ENCODE results near the gene CELF2.

CELF2 gene

DNA sequence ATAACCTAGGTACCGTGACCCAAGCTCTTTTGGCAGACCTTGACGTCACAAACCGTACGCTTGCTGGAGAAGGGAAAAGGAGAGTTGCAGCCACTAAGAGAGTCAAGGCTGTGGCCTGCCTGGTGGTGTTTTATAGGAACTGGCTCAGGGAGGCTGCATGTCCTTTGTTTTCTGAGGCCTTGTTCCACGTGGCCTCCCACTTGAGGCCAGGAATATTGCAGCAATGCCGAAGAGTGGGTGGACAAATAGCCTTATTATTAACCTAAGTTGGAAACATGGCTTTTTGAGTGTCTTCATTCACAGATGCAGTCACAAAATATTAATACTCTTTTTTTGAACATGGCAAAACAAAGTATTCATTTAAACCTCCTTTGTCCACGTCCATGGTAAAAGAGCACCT is 178.0 kb downstream of the CELF2 start:
- in situ Hi-C loops (cut with MboI; ENCODE audit: low pct_unique_long_range_greater_than_20kb, low sequenced_read_pairs, unreplicated experiment), result no loop called here
- no peak for DNase-seq (ENCODE audit: low spot score)
- TF ChIP-seq, protein P1, sequence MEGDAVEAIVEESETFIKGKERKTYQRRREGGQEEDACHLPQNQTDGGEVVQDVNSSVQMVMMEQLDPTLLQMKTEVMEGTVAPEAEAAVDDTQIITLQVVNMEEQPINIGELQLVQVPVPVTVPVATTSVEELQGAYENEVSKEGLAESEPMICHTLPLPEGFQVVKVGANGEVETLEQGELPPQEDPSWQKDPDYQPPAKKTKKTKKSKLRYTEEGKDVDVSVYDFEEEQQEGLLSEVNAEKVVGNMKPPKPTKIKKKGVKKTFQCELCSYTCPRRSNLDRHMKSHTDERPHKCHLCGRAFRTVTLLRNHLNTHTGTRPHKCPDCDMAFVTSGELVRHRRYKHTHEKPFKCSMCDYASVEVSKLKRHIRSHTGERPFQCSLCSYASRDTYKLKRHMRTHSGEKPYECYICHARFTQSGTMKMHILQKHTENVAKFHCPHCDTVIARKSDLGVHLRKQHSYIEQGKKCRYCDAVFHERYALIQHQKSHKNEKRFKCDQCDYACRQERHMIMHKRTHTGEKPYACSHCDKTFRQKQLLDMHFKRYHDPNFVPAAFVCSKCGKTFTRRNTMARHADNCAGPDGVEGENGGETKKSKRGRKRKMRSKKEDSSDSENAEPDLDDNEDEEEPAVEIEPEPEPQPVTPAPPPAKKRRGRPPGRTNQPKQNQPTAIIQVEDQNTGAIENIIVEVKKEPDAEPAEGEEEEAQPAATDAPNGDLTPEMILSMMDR (IDR thresholded peaks at IDR 0.05; ENCODE audit: extremely low read depth, insufficient read depth, missing control alignments), result no peak

DNA sequence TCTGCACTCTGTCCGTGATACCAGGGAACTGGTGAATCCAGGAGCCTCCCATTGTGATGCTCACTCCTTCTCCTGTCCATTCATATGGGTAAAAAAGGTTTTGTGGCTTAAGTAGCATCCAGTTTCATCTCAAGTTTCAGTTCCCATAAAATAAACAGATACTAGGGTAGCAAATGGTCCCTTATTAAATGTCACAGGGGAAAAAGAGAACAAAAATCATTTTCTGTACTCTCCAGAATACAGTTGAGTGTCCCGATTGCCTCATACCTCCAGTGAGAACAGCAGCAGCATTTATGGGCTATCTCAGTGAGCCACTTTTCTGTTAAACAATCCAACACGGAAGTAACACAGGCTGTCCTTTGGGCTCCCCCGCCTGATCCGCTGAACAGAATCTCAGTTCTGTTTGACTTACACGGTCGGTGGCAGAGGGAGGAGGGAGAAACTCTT is 179.6 kb downstream of the CELF2 start:
- in situ Hi-C loops (cut with MboI; ENCODE audit: low pct_unique_long_range_greater_than_20kb, low sequenced_read_pairs, unreplicated experiment), result no loop called here
- DNase-seq (ENCODE audit: low spot score), result peak; percentile 45
- TF ChIP-seq, protein P1 (IDR thresholded peaks at IDR 0.05; ENCODE audit: extremely low read depth, insufficient read depth, missing control alignments), result no peak

DNA sequence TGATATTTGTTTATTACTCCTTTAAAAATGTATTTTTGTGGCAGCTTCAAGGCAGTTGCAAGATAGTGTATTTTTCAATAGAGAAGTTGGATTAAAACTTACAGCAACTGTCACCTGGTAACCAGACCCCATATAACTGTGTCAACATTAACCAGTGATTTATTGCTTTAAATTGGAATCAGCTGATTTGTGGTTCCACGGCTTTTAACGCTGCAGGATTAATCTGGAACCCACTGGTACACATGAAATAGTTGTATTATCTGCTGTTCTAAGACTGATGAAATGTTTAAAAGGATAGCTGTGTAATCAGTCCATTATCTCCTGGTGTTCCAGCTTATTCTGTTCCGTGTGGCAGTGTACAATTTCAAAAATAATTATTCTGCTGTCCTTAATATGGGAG is 180.2 kb downstream of the CELF2 start:
- DNase-seq (ENCODE audit: low spot score), result no peak
- in situ Hi-C loops (cut with MboI; ENCODE audit: low pct_unique_long_range_greater_than_20kb, low sequenced_read_pairs, unreplicated experiment), result no loop called here
- TF ChIP-seq, protein P1 (IDR thresholded peaks at IDR 0.05; ENCODE audit: extremely low read depth, insufficient read depth, missing control alignments), result no peak

DNA sequence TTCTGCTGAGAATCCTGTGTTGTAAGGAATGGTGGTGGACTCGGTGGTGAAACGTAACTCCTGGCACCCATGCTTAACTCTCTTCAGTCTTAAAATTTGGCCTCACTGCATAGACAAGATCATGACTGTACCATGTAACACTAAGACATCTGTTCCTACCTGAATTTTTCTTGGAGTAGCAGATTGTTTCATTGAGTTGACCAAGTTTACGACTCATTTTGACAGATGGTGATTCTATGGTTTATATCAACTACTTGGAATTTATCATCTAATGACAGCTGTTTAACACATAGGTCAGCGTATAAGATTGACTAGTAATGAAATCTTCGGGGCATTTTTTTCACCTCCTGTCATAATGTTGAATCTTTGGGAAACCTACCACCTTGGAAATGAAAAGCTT is 184.2 kb downstream of the CELF2 start:
- DNase-seq (ENCODE audit: low spot score), result no peak
- TF ChIP-seq, protein P1 (IDR thresholded peaks at IDR 0.05; ENCODE audit: extremely low read depth, insufficient read depth, missing control alignments), result no peak
- in situ Hi-C loops (cut with MboI; ENCODE audit: low pct_unique_long_range_greater_than_20kb, low sequenced_read_pairs, unreplicated experiment), result no loop called here

DNA sequence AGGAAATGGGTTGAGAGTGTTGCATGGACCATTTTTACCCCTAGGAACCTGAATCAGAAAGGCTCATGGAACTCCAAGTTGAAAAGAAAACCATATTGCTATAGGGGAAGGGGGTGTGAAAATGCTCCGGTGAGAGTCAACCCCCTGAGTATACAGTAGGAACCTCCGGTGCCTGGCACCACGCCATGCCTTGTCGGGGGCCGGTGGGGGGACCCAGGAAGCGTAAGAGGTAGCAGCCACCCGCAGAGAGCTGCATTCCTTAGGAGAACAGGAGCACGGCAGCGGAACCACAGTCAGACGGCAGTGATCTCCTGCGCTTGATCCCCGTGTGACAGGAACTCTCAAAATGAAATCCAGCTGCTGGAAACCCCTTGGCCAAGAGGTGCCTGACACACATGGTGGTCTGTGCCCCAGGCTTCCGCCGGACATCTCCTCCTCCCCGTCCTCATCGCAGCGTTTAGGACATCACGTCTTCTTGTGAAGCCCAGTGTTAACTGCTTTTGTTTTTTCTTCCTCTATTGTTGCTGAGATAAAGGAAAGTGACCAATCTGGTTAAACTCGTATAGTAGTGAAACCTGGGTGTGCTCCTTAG is 186.8 kb downstream of the CELF2 start:
- TF ChIP-seq, protein P1 (IDR thresholded peaks at IDR 0.05; ENCODE audit: extremely low read depth, insufficient read depth, missing control alignments), result no peak
- DNase-seq (ENCODE audit: low spot score), result no peak
- in situ Hi-C loops (cut with MboI; ENCODE audit: low pct_unique_long_range_greater_than_20kb, low sequenced_read_pairs, unreplicated experiment), result no loop called here

DNA sequence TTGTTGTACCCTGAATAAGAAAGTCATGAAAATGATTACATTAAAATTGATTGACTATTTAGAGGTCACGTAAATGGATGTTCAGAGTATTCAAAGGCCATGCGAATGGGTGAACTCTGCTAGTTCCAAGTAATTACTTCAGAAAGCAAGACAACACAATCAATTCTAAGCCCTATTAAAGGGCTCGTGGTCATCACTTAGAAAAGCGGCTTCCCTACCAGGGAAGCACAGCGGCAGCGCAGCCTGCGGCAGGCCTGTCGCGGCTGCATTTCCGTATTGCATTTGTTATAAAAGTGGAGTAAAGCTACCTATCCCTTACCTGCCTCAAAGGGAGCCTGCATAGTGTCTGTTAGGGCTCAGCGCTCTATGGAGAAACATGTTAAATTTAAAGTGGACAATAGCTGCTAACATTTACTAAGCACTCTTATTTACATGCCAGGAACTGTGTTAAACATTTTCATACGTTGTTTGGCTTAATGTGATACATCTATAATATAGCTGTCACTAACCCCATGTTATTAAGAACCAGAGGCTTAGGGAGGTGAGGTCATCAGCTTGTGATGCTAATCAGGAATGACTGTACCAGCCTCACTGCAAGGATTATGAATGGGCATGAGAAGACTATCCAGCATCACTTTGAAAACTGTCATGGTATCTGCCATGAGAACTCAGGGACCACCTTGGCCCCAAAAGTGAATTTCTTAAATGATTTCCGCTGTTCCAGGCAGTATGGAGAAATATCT is 187.5 kb downstream of the CELF2 start:
- TF ChIP-seq, protein P1 (IDR thresholded peaks at IDR 0.05; ENCODE audit: extremely low read depth, insufficient read depth, missing control alignments), result no peak
- in situ Hi-C loops (cut with MboI; ENCODE audit: low pct_unique_long_range_greater_than_20kb, low sequenced_read_pairs, unreplicated experiment), result no loop called here
- DNase-seq (ENCODE audit: low spot score), result no peak

Measured in GM13977 (cell line).